ENCODE measurements around the gene ANO9.

Gene ANO9

DNA sequence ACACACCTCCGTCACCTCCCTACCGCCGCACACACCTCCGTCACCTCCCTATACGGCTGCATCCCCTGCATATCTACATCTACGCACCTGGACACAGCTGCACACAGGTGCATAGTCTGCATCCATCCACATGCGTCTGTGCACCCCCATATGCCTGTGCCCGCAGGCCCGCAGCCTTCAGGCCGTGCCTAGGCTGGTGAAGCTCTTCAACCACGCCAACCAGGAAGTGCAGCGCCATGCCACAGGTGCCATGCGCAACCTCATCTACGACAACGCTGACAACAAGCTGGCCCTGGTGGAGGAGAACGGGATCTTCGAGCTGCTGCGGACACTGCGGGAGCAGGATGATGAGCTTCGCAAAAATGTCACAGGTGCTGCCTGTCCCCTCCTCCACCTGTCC is 43.0 kb downstream of the ANO9 start:
- Histone ChIP-seq H3K4me3 (ENCODE audit: low read depth, low read length) (no peak overlapping the region), H3K36me3 (ENCODE audit: insufficient read depth, low read length) (no peaks in the 10 kb centered on the region), H3K27me3 (ENCODE audit: insufficient read depth, low read length) (no peaks in the 10 kb centered on the region), H3K4me1 (ENCODE audit: control insufficient read depth, insufficient read depth, low read length, unreplicated experiment) (peaks cover 26% of the 10 kb centered on the region), H3K79me2 (ENCODE audit: control insufficient read depth, insufficient read depth, low read length, unreplicated experiment) (no peaks in the 10 kb centered on the region), H3K27ac (ENCODE audit: low read depth, low read length) (no peak overlapping the region), H2AFZ (ENCODE audit: low read length, unreplicated experiment) (no peak overlapping the region)

DNA sequence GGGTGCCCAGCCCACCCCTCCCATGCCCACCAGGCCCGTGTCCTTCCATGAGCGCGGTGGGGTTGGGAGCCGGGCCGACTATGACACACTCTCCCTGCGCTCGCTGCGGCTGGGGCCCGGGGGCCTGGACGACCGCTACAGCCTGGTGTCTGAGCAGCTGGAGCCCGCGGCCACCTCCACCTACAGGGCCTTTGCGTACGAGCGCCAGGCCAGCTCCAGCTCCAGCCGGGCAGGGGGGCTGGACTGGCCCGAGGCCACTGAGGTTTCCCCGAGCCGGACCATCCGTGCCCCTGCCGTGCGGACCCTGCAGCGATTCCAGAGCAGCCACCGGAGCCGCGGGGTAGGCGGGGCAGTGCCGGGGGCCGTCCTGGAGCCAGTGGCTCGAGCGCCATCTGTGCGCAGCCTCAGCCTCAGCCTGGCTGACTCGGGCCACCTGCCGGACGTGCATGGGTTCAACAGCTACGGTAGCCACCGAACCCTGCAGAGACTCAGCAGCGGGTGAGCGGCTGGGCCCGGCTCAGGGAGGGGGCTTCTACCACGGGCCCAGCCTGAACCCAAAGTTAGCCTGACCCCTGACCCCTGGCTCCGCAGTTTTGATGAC is 44.8 kb downstream of the ANO9 start:
- H3K79me2 ChIP-seq (ENCODE audit: control insufficient read depth, insufficient read depth, low read length, unreplicated experiment): no peaks in the 10 kb centered on the region
- H3K4me1 ChIP-seq (ENCODE audit: control insufficient read depth, insufficient read depth, low read length, unreplicated experiment): peaks cover 39% of the 10 kb centered on the region
- H2AFZ ChIP-seq (ENCODE audit: low read length, unreplicated experiment): peak overlapping the region; percentile 93
- H3K27me3 ChIP-seq (ENCODE audit: insufficient read depth, low read length): no peaks in the 10 kb centered on the region
- peak overlapping the region; percentile 76 for H3K4me3 ChIP-seq (ENCODE audit: low read depth, low read length)
- H3K27ac ChIP-seq (ENCODE audit: low read depth, low read length): no peak overlapping the region
- H3K36me3 ChIP-seq (ENCODE audit: insufficient read depth, low read length): no peaks in the 10 kb centered on the region

DNA sequence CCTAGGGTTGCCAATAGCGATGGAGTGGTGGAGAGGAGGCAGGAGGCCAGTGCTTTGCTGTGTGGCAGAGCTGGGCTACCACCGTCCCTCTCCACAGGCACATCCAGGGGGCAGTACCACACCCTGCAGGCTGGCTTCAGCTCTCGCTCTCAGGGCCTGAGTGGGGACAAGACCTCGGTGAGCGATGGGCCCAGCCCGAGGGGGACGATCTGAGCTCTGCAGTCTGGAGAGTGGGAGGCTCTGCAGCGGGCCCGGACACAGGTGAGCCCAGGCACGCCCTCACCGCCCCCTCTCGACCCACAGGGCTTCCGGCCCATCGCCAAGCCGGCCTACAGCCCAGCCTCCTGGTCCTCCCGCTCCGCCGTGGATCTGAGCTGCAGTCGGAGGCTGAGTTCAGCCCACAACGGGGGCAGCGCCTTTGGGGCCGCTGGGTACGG is 45.3 kb downstream of the ANO9 start:
- peak overlapping the region; percentile 76 for H3K4me3 ChIP-seq (ENCODE audit: low read depth, low read length)
- peaks cover 39% of the 10 kb centered on the region for H3K4me1 ChIP-seq (ENCODE audit: control insufficient read depth, insufficient read depth, low read length, unreplicated experiment)
- H3K27ac ChIP-seq (ENCODE audit: low read depth, low read length): no peak overlapping the region
- no peaks in the 10 kb centered on the region for H3K36me3 ChIP-seq (ENCODE audit: insufficient read depth, low read length)
- peak overlapping the region; percentile 93 for H2AFZ ChIP-seq (ENCODE audit: low read length, unreplicated experiment)
- H3K79me2 ChIP-seq (ENCODE audit: control insufficient read depth, insufficient read depth, low read length, unreplicated experiment): no peaks in the 10 kb centered on the region
- no peaks in the 10 kb centered on the region for H3K27me3 ChIP-seq (ENCODE audit: insufficient read depth, low read length)

DNA sequence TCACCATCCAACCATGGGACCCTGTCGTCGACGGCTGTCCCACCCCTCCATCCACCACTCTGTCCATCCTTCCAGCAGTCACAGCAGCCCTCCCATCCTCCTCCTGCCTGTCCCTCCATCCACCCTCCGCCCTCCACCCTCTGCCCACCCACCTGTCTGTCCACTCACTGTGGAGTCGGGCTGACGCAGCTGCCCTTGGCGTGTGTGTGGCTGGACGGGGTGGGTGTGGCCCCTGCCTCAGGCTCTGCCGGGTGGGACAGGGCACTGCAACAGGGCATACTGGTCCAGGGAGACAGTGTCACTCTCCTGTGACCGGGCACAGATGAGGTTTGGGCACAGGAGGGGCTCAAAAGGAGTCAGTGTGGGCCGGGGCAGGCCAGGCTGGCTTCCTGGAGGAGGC is 45.9 kb downstream of the ANO9 start:
- H3K4me1 ChIP-seq (ENCODE audit: control insufficient read depth, insufficient read depth, low read length, unreplicated experiment): peaks cover 39% of the 10 kb centered on the region
- no peaks in the 10 kb centered on the region for H3K36me3 ChIP-seq (ENCODE audit: insufficient read depth, low read length)
- no peak overlapping the region for H2AFZ ChIP-seq (ENCODE audit: low read length, unreplicated experiment)
- no peak overlapping the region for H3K27ac ChIP-seq (ENCODE audit: low read depth, low read length)
- no peak overlapping the region for H3K4me3 ChIP-seq (ENCODE audit: low read depth, low read length)
- H3K27me3 ChIP-seq (ENCODE audit: insufficient read depth, low read length): no peaks in the 10 kb centered on the region
- no peaks in the 10 kb centered on the region for H3K79me2 ChIP-seq (ENCODE audit: control insufficient read depth, insufficient read depth, low read length, unreplicated experiment)

DNA sequence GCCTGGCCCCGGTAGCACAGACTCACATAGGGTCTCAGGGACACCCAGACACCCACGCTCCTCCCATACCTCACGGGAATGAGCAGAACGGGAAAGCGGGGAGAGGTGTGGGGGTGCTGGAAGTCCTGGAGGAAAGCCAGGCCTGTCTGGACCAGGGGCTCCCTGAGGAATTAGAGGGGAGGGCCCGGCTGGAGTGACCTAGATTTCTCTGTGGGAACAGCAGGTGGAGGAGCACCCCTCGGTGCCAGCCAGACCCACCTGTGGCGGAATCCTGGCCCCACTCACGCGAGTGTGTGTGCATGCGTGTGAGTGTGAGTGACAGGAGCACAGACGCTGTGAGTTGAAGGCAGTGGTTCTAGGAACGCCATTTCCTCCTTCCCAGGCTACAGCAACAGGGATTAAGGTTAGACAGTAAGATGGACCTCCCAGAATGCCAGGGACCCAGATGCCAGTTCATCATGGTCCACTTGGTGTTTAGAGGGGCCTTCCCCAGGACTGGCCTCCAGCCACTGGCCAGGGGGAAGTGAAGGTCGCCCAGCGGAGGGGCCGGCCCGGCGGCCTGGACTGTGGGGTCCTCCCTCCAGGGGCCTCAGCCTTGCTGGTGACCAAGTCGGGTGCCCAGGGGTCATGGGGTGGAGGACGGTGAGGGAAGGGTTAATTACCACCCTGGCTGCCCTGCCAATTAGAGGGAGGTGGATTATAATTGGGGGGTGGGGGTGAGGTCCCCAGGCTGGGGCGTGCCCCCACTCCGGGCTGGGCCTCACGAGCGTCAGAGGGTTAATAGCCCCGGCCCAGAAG is 46.8 kb downstream of the ANO9 start:
- H3K36me3 ChIP-seq (ENCODE audit: insufficient read depth, low read length): no peaks in the 10 kb centered on the region
- H3K4me3 ChIP-seq (ENCODE audit: low read depth, low read length): no peak overlapping the region
- H3K79me2 ChIP-seq (ENCODE audit: control insufficient read depth, insufficient read depth, low read length, unreplicated experiment): no peaks in the 10 kb centered on the region
- no peak overlapping the region for H2AFZ ChIP-seq (ENCODE audit: low read length, unreplicated experiment)
- H3K27me3 ChIP-seq (ENCODE audit: insufficient read depth, low read length): no peaks in the 10 kb centered on the region
- H3K27ac ChIP-seq (ENCODE audit: low read depth, low read length): no peak overlapping the region
- H3K4me1 ChIP-seq (ENCODE audit: control insufficient read depth, insufficient read depth, low read length, unreplicated experiment): peaks cover 39% of the 10 kb centered on the region

DNA sequence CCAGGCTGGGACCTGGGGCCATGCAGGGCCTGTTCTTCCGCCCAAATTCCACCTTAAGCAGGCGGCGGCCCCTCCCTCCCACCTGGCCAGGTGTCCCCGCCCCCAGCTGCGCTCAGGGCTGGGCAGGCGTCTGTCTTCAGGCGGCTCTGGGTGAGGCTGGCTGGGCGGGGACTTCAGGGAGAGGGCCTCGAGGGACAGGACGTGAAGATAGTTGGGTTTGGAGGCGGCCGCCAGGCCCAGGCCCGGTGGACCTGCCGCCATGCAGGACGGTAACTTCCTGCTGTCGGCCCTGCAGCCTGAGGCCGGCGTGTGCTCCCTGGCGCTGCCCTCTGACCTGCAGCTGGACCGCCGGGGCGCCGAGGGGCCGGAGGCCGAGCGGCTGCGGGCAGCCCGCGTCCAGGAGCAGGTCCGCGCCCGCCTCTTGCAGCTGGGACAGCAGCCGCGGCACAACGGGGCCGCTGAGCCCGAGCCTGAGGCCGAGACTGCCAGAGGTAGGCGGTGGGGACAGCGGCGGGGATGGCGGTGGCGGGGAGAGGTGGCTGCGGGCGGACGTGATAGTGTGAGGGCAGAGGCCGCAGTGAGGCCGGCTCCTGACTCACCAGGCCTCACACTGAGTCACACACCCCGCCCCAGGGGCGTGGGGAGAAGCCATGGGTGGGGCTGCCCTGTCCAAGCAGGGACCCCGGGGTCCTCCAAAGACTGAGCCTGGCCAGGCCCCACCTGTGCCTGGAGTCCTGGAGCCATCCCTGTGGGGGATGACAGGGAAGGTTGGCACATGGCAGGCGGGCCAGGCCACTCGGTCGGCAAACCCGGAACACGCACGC is 47.6 kb downstream of the ANO9 start, which contains the start of gene PKP3:
TSS of gene PKP3 (plus strand) at position 176 of the 824 bp plus-strand sequence. CDS start at position 260, 84 bp downstream.
- 0 out of 2 replicates have a peak within 1 kb of the TSS, but pooled peaks have one; percentile 49 for H3K4me3 ChIP-seq (ENCODE audit: low read depth, low read length)
- no peak within 1 kb of the TSS for H2AFZ ChIP-seq (ENCODE audit: low read length, unreplicated experiment)
- no peaks in the 10 kb centered on the region for H3K36me3 ChIP-seq (ENCODE audit: insufficient read depth, low read length)
- no peaks in the 10 kb centered on the region for H3K79me2 ChIP-seq (ENCODE audit: control insufficient read depth, insufficient read depth, low read length, unreplicated experiment)
- H3K27me3 ChIP-seq (ENCODE audit: insufficient read depth, low read length): no peaks in the 10 kb centered on the region
- peak within 1 kb of the TSS; percentile 30 for H3K27ac ChIP-seq (ENCODE audit: low read depth, low read length)
- H3K4me1 ChIP-seq (ENCODE audit: control insufficient read depth, insufficient read depth, low read length, unreplicated experiment): peaks cover 39% of the 10 kb centered on the region

DNA sequence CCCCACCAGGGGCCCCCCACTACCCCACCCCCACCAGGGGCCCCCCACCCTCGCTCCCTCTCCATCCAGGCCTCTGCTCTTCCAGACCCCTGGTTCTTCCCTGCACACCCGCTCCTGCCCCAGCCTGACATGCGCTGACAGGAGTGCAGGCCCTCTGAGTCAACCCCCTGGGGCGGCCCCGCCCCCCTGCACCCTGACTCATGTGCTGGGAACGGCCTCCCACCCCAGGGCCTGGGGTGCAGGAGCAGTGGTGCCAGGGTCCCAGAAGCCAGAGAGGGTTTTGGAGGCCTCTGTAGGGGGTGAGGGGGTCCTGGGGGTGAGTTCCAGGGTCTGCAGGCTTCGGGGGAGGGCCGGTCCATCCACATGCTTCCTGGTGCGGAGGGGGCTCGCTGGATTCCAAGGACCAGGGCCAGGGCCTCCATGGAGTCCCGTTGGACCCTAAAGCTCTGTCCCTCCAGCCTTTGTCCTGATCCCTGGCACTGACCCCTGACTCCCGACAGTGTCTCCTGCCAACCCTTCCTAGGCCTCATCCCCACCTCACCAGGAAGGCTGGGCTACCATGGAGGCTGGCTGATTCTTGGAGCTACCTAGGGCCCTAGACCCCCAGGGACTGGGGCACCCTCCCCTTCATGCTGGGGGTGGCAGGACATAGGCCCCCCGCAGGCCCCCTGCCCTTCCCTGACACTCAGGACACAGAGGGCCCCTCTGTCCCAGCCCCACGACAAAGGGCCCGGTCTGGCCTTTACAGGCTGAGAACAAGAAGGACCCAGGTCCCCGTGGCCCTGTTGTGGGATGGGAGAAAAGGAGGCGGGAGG is 48.4 kb downstream of the ANO9 start:
- H3K27me3 ChIP-seq (ENCODE audit: insufficient read depth, low read length): no peaks in the 10 kb centered on the region
- H3K4me3 ChIP-seq (ENCODE audit: low read depth, low read length): no peak overlapping the region
- no peaks in the 10 kb centered on the region for H3K36me3 ChIP-seq (ENCODE audit: insufficient read depth, low read length)
- no peak overlapping the region for H2AFZ ChIP-seq (ENCODE audit: low read length, unreplicated experiment)
- peak overlapping the region; percentile 30 for H3K27ac ChIP-seq (ENCODE audit: low read depth, low read length)
- H3K4me1 ChIP-seq (ENCODE audit: control insufficient read depth, insufficient read depth, low read length, unreplicated experiment): peaks cover 39% of the 10 kb centered on the region
- H3K79me2 ChIP-seq (ENCODE audit: control insufficient read depth, insufficient read depth, low read length, unreplicated experiment): no peaks in the 10 kb centered on the region

DNA sequence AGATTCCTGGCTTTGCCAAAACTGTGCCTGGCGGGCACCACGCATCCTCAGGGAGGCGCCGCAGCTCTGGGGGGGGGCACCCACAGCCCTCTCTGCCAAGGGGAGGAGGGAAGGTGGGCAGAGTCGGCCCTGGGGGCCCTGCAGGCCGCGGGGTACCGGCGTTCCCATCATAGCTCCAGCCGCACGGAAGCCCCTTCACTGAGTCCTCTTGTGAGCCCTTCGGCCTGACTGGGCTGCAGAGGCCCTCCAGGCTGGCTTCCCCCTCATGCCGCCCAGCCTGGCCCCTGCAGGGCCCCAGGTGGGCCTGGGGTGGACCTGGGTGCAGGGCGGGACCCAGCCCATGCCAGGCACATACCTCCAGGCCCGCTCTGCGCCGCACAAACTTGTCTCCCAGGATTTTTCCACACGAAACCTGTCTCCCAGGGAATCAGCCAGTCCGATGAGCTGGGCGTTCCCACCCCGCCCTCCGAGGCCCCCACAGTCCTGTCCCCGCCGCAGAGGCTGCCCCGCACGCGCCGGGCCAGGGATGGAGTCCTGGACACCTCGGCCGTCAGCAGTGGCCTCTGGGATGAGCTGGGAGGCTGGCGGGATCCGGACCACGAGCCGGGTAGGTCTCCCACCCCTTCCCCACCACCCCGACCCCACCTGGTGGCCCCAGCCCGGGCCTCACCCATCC is 49.6 kb downstream of the ANO9 start:
- no peaks in the 10 kb centered on the region for H3K36me3 ChIP-seq (ENCODE audit: insufficient read depth, low read length)
- H3K4me1 ChIP-seq (ENCODE audit: control insufficient read depth, insufficient read depth, low read length, unreplicated experiment): peaks cover 39% of the 10 kb centered on the region
- H3K27ac ChIP-seq (ENCODE audit: low read depth, low read length): no peak overlapping the region
- H3K79me2 ChIP-seq (ENCODE audit: control insufficient read depth, insufficient read depth, low read length, unreplicated experiment): no peaks in the 10 kb centered on the region
- no peaks in the 10 kb centered on the region for H3K27me3 ChIP-seq (ENCODE audit: insufficient read depth, low read length)
- H3K4me3 ChIP-seq (ENCODE audit: low read depth, low read length): no peak overlapping the region
- no peak overlapping the region for H2AFZ ChIP-seq (ENCODE audit: low read length, unreplicated experiment)

DNA sequence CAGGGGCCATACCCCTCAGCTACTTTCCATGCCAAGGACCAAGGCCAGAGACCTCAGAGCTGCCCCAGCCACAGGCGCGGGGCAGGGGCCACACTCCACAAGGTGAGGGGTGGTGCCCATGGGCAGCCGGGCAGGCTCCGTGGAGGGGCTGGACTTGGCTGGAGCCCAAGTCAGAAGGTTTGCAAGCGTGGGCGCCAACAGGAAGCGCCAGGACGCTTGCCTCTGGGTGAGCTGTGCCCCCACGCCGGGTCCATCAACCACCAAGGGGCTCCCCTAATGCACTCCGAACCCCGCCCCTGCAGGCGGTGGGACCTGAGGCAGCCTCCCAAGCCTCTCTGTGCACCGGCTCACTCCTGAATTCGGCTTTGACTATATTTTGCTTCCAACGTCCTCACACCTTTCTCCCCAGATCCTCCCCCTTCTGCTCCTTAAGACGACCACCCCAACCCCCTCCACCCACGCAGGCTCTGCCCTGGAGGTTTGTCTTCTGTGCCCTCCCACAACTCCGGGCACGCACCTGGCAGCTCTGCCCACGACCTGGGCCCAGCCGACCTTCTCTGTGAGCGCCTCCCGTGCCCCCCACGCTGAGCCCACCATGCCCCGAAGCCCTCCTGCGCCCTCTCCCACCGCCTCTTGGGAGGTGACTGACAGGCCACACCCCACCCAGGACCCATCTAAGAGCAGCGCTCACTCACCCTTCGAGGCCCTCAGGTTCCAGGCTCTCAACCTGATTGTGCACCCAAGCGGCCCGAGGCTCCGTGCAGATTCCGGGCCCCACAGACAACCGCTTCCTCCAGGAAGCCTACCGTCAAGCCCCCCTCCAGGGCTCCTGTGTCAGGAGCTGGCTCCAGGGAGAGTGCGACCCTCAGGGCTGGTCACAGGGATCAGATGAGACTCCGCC is 50.4 kb downstream of the ANO9 start:
- no peak overlapping the region for H3K4me3 ChIP-seq (ENCODE audit: low read depth, low read length)
- no peak overlapping the region for H3K27ac ChIP-seq (ENCODE audit: low read depth, low read length)
- H3K36me3 ChIP-seq (ENCODE audit: insufficient read depth, low read length): no peaks in the 10 kb centered on the region
- H3K27me3 ChIP-seq (ENCODE audit: insufficient read depth, low read length): no peaks in the 10 kb centered on the region
- H3K4me1 ChIP-seq (ENCODE audit: control insufficient read depth, insufficient read depth, low read length, unreplicated experiment): peaks cover 32% of the 10 kb centered on the region
- no peaks in the 10 kb centered on the region for H3K79me2 ChIP-seq (ENCODE audit: control insufficient read depth, insufficient read depth, low read length, unreplicated experiment)
- H2AFZ ChIP-seq (ENCODE audit: low read length, unreplicated experiment): no peak overlapping the region

Measured in ACC112 (cell line).